ENCODE results near the gene UQCRC2.

GRCh38 chr16:21959050-21959449 lies 5.9 kb downstream of the UQCRC2 start:
- no peak for TF ChIP-seq CTCF (IDR thresholded peaks at IDR 0.05)
- TF ChIP-seq POLR2A (IDR thresholded peaks at IDR 0.05): no peak
- no peak for TF ChIP-seq POLR2AphosphoS5 (IDR thresholded peaks at IDR 0.05)
- no peak for TF ChIP-seq EP300 (IDR thresholded peaks at IDR 0.05)
